IMR-90 (cell line): ENCODE results near the gene MTHFSD. TPM values are rescaled to one million over a fixed set of nuclear protein-coding genes. Genes with fewer than 3 reads are reported as not detected.

Experiments used
- ATAC-seq: fragments of 200-7000 bp; cut with Tn5 transposase; 2 replicates; pipeline ENCODE4 v1.9.1; 2020; ENCODE audit warnings: low read depth, mild to moderate bottlenecking, moderate library complexity
- BruUV-seq: library from RNA; stranded (reverse); fragments of 400-500 nt; replicated peaks from 2 replicates; lab custom pipeline; 2021; lab: Mats Ljungman, UMichigan
- CTCF ChIA-PET: fragments of 300-600 bp; formaldehyde crosslinking; extraction: SDS; loops from one replicate; lab custom pipeline; 2021; ENCODE audit warnings: antibody characterized with exemption; lab: Yijun Ruan, JAX
- POLR2A ChIA-PET: fragments of 300-600 bp; sonication (Branson Sonifier 250); formaldehyde crosslinking; loops from one replicate; lab custom pipeline; 2022; ENCODE audit warnings: antibody characterized with exemption; ENCODE audit not compliant: unreplicated experiment; lab: Charles Lee
- DNase-seq: peaks from one replicate; pipeline ENCODE4 v3.0.0; 2013
- H2AFZ ChIP-seq: replicated peaks from 2 replicates; pipeline ENCODE3; 2013; ENCODE audit warnings: low read length, mild to moderate bottlenecking; ENCODE audit not compliant: poor library complexity
- H2AK5ac ChIP-seq: 2 replicates; pipeline ENCODE4 v1.6.1; 2013; ENCODE audit warnings: low read depth, low read length, inconsistent platforms
- H2AK9ac ChIP-seq: replicated peaks from 2 replicates; pipeline ENCODE3; 2013; ENCODE audit warnings: mild to moderate bottlenecking, low read depth, low read length, moderate library complexity; ENCODE audit not compliant: poor library complexity
- H2BK120ac ChIP-seq: 2 replicates; pipeline ENCODE4 v1.6.1; 2013; ENCODE audit warnings: low read depth, low read length, inconsistent platforms
- H2BK15ac ChIP-seq: 3 replicates; pipeline ENCODE4 v1.6.1; 2013; ENCODE audit warnings: low read depth, low read length, inconsistent platforms
- H2BK20ac ChIP-seq: 2 replicates; pipeline ENCODE4 v1.6.1; 2013; ENCODE audit warnings: low read depth, mild to moderate bottlenecking, inconsistent platforms, low read length, moderate library complexity
- H2BK5ac ChIP-seq: 2 replicates; pipeline ENCODE4 v1.6.1; 2013; ENCODE audit warnings: mild to moderate bottlenecking, low read depth, low read length, inconsistent platforms; ENCODE audit not compliant: poor library complexity, severe bottlenecking
- H3K14ac ChIP-seq: replicated peaks from 2 replicates; pipeline ENCODE4 v1.6.1; 2013; ENCODE audit warnings: low read depth, low read length, inconsistent platforms
- H3K18ac ChIP-seq: 2 replicates; pipeline ENCODE4 v1.6.1; 2013; ENCODE audit warnings: low read depth, low read length, control low read depth
- H3K23ac ChIP-seq: 2 replicates; pipeline ENCODE4 v1.6.1; 2013; ENCODE audit warnings: low read depth, low read length, inconsistent platforms
- H3K27ac ChIP-seq: 2 replicates; pipeline ENCODE4 v1.5.1; 2013; ENCODE audit warnings: mild to moderate bottlenecking, control low read depth, low read length; ENCODE audit not compliant: insufficient read depth
- H3K27me3 ChIP-seq: 2 replicates; pipeline ENCODE4 v1.6.1; 2013; ENCODE audit warnings: low read length; ENCODE audit not compliant: control insufficient read depth, insufficient read depth
- H3K36me3 ChIP-seq: 2 replicates; pipeline ENCODE4 v1.6.1; 2013; ENCODE audit warnings: low read length, mixed read lengths; ENCODE audit not compliant: control insufficient read depth, insufficient read depth
- H3K4ac ChIP-seq: 2 replicates; pipeline ENCODE4 v1.6.1; 2013; ENCODE audit warnings: low read depth, low read length, inconsistent platforms
- H3K4me1 ChIP-seq: 2 replicates; pipeline ENCODE4 v1.6.1; 2013; ENCODE audit warnings: low read length, mixed read lengths; ENCODE audit not compliant: control insufficient read depth, insufficient read depth
- H3K4me2 ChIP-seq: 2 replicates; pipeline ENCODE4 v1.6.1; 2013; ENCODE audit warnings: low read depth, mild to moderate bottlenecking, control low read depth, low read length, moderate library complexity
- H3K4me3 ChIP-seq: 2 replicates; pipeline ENCODE4 v1.5.1; 2013; ENCODE audit warnings: low read depth, mild to moderate bottlenecking, control low read depth, low read length, moderate library complexity; ENCODE audit not compliant: insufficient read depth
- H3K56ac ChIP-seq: 2 replicates; pipeline ENCODE4 v1.6.1; 2013; ENCODE audit warnings: low read length, inconsistent platforms; ENCODE audit not compliant: insufficient read depth; ENCODE audit errors: extremely low read depth
- H3K79me1 ChIP-seq, 2 experiments: 2 replicates each; pipeline ENCODE4 v1.6.1; 2013; ENCODE audit warnings: low read length in 2 of 2, inconsistent platforms in 1 of 2, low read depth in 1 of 2
- H3K9ac ChIP-seq: 2 replicates; pipeline ENCODE4 v1.6.1; 2013; ENCODE audit warnings: low read depth, low read length, control low read depth
- H3K9me1 ChIP-seq: 2 replicates; pipeline ENCODE4 v1.6.1; 2013; ENCODE audit warnings: low read length, inconsistent platforms; ENCODE audit not compliant: insufficient read depth
- H3K9me3 ChIP-seq: 2 replicates; pipeline ENCODE4 v1.6.1; 2013; ENCODE audit warnings: low read length; ENCODE audit not compliant: control insufficient read depth, insufficient read depth
- H4K20me1 ChIP-seq: 2 replicates; pipeline ENCODE4 v1.6.1; 2013; ENCODE audit warnings: low read length, inconsistent platforms; ENCODE audit not compliant: insufficient read depth
- H4K5ac ChIP-seq: 2 replicates; pipeline ENCODE4 v1.6.1; 2013; ENCODE audit warnings: mild to moderate bottlenecking, low read depth, low read length, control low read depth
- H4K8ac ChIP-seq, 2 experiments: 2 replicates each; pipeline ENCODE4 v1.6.1; 2013; ENCODE audit warnings: low read depth in 2 of 2, low read length in 2 of 2, control low read depth in 1 of 2, inconsistent platforms in 1 of 2
- H4K91ac ChIP-seq: 2 replicates; pipeline ENCODE4 v1.6.1; 2013; ENCODE audit warnings: low read depth, low read length, inconsistent platforms; ENCODE audit not compliant: insufficient read depth
- CEBPB ChIP-seq: IDR thresholded peaks from 2 replicates; pipeline ENCODE4 v1.6.1; 2012; ENCODE audit warnings: low read depth, low read length, improper control_type of control experiment
- CTCF ChIP-seq: conservative IDR thresholded peaks from 2 replicates; pipeline ENCODE4 v1.5.1; 2012; ENCODE audit warnings: mild to moderate bottlenecking, low read depth, low read length, improper control_type of control experiment
- MAZ ChIP-seq: IDR thresholded peaks from 2 replicates; pipeline ENCODE4 v1.6.1; 2012; ENCODE audit warnings: low read depth, mild to moderate bottlenecking, low read length, improper control_type of control experiment, moderate library complexity, borderline replicate concordance
- WGBS, 2 experiments: methylation state at CpG; one replicate each; pipeline versions ENCODE4 v1.1.5 to v1.1.7; 2013; ENCODE audit warnings: missing lambda C conversion rate in 2 of 2; ENCODE audit not compliant: insufficient read length in 1 of 2; ENCODE audit errors: extremely low coverage in 2 of 2; 5-methylcytosine and 5-hydroxymethylcytosine counted together
- dilution Hi-C: fragments of 300-500 bp; cut with HindIII; formaldehyde crosslinking; loops from one replicate; pipeline ENCODE4 v1.14.3; 2018; ENCODE audit warnings: low sequenced_read_pairs; ENCODE audit not compliant: unreplicated experiment
- in situ Hi-C: fragments of 300-500 bp; cut with MboI; formaldehyde crosslinking; loops from 3 replicates; pipeline ENCODE4 v1.14.3; 2019; ENCODE audit warnings: low sequenced_read_pairs, inconsistent platforms, mixed read lengths
- intact Hi-C: fragments of 100-400 bp; cut with micrococcal nuclease; formaldehyde crosslinking; loops from 2 replicates; pipeline ENCODE4 v1.10.0; 2022
- polyA plus RNA-seq, 3 experiments: library from polyadenylated mRNA; depleted of rRNA; stranded (reverse); fragments of >200 nt; gene quantifications; 2 replicates each; pipeline ENCODE4 v1.2.3, GENCODE V29; 2012; ENCODE audit warnings: low replicate concordance in 1 of 3
- total RNA-seq: library from RNA; depleted of rRNA; stranded (reverse); fragments of >200 nt; gene quantifications from 2 replicates; pipeline ENCODE4 v1.2.3, GENCODE V29; 2012

The MTHFSD gene
- total and polyA plus RNA-seq, 2 of the 4 experiments (the other 2 are of a cell fraction), result 8.2 to 16.8 TPM

GRCh38 chr16:86573215-86573614, 18.2 kb upstream of the MTHFSD start:
- Histone ChIP-seq H3K9me1 (peaks cover 12% of the 10 kb centered on the region), H4K8ac (0 out of 4 replicates have a peak overlapping the region, but pooled peaks of 1 of the 2 experiments have one; percentile 5), H3K9ac (no peak overlapping the region), H2BK5ac (no peak overlapping the region), H3K4me1 (peaks cover 16% of the 10 kb centered on the region), H3K27ac (no peak overlapping the region), H3K4me3 (no peak overlapping the region), H4K91ac (no peak overlapping the region), H2AFZ (peak overlapping the region; percentile 9), H4K20me1 (0 out of 2 replicates have a peak, but pooled peaks cover 11% of the 10 kb centered on the region), H3K9me3 (no peaks in the 10 kb centered on the region), H3K4me2 (no peak overlapping the region), H3K14ac (no peak overlapping the region), H3K36me3 (no peaks in the 10 kb centered on the region), H2BK120ac (no peak overlapping the region), H3K23ac (no peak overlapping the region), H2BK15ac (no peak overlapping the region), H3K56ac (no peak overlapping the region), H3K27me3 (no peaks in the 10 kb centered on the region), H3K18ac (no peak overlapping the region), H2AK5ac (peak overlapping the region; percentile 46; the same call in 1 of the 2 replicates), H3K4ac (peak overlapping the region; percentile 19; the same call in 1 of the 2 replicates), H2AK9ac (no peak overlapping the region), H2BK20ac (0 out of 2 replicates have a peak overlapping the region, but pooled peaks have one; percentile 14), H4K5ac (no peak overlapping the region), H3K79me1 (peaks cover 20 to 54% of the 10 kb centered on the region in 2 experiments)
- dilution Hi-C loops, result no loop called here
- ChIA-PET POLR2A (no interaction called here), CTCF (interaction anchor here (1.0 kb wide), 1 partner anchor 490 kb away, joined by 3 read pairs; no protein-coding TSS in a partner anchor)
- no peak for ATAC-seq
- DNase-seq, result no peak
- intact Hi-C loops, result no loop called here
- in situ Hi-C loops, result no loop called here
- BruUV-seq, result no TSS peak
- WGBS, 2 experiments, result no CpG with 5 or more reads among the region's 8 CpGs
- TF ChIP-seq MAZ (no peak), CTCF (no peak), CEBPB (no peak)
